HG03108 (cell line): ENCODE measurements around the gene DHCR24.
A peak's percentile ranks its signal among the peaks of the same experiment; 100 is the strongest.
"Not testable (repeated sequence)": the region's sequence is repeated elsewhere in the genome, so short reads cannot be mapped to it uniquely, and the experiment has no call there.

Experiments
- ATAC-seq: cut with Tn5 transposase; IDR thresholded peaks from one replicate; pipeline ENCODE4 v1.9.1; 2021; ENCODE audit warnings: moderate library complexity; ENCODE audit not compliant: unreplicated experiment

DHCR24 gene

GRCh38 chr1:54886724-54887664 is at the start of gene DHCR24:
Gene DHCR24, minus strand, starts transcription at chr1:54887195. Its CDS starts 76 bp downstream, at chr1:54887119.
- ATAC-seq: peak; percentile 94

- ATAC-seq: no peak
Observed at GRCh38 chr1:54936791-54937190, 49.8 kb upstream of the DHCR24 start.

GRCh38 chr1:54934869-54935268 is 47.9 kb upstream of the DHCR24 start:
- ATAC-seq: no peak

- ATAC-seq: not testable (repeated sequence)
Observed at GRCh38 chr1:54934081-54934480, 47.1 kb upstream of the DHCR24 start.

GRCh38 chr1:54931275-54931840 is 44.4 kb upstream of the DHCR24 start:
- ATAC-seq: no peak

GRCh38 chr1:54929700-54930099 is 42.7 kb upstream of the DHCR24 start:
- ATAC-seq: no peak

GRCh38 chr1:54928327-54928726 is 41.3 kb upstream of the DHCR24 start:
- no peak for ATAC-seq

- ATAC-seq: no peak
Observed at GRCh38 chr1:54927472-54928240, 40.7 kb upstream of the DHCR24 start.

- ATAC-seq: no peak
Observed at GRCh38 chr1:54926970-54927369, 40.0 kb upstream of the DHCR24 start.

GRCh38 chr1:54922921-54923421 is 36.0 kb upstream of the DHCR24 start:
- ATAC-seq: no peak

GRCh38 chr1:54922040-54922761 is 35.2 kb upstream of the DHCR24 start:
- ATAC-seq: no peak

- no peak for ATAC-seq
Observed at GRCh38 chr1:54919367-54920359, 32.7 kb upstream of the DHCR24 start.

GRCh38 chr1:54911076-54911475 is 24.1 kb upstream of the DHCR24 start:
- ATAC-seq: not testable (repeated sequence)

GRCh38 chr1:54906586-54906985 is 19.6 kb upstream of the DHCR24 start:
- no peak for ATAC-seq

GRCh38 chr1:54904476-54905048 is 17.6 kb upstream of the DHCR24 start:
- no peak for ATAC-seq

GRCh38 chr1:54894271-54894670 is 7.3 kb upstream of the DHCR24 start:
- no peak for ATAC-seq

GRCh38 chr1:54892586-54892985 is 5.6 kb upstream of the DHCR24 start:
- no peak for ATAC-seq

GRCh38 chr1:54889132-54889725 is 2.2 kb upstream of the DHCR24 start:
- no peak for ATAC-seq
